Ovary (tissue), 9 donors: ENCODE measurements around the gene PRPF8. TPM values are rescaled to one million over a fixed set of nuclear protein-coding genes. Genes with fewer than 3 reads are reported as not detected.

Source experiments
- DNase-seq, 5 donors: peaks; one replicate each; pipeline ENCODE4 v3.0.0-alpha.2; 2019 to 2020
- H3K27ac ChIP-seq, 2 donors: fragments of 200-600 bp; one replicate each; pipeline versions ENCODE4 v1.5.1 to v1.8.0; 2019 to 2022
- H3K27me3 ChIP-seq: fragments of 200-600 bp; one replicate; pipeline ENCODE4 v1.8.0; 2022
- H3K36me3 ChIP-seq: fragments of 200-600 bp; sonication (generic); one replicate; pipeline ENCODE4 v1.5.1; 2019
- H3K4me1 ChIP-seq: one replicate; pipeline ENCODE4 v1.8.1; 2013; ENCODE audit warnings: mild to moderate bottlenecking, moderate library complexity; ENCODE audit not compliant: insufficient read depth
- H3K4me3 ChIP-seq: fragments of 200-600 bp; sonication (generic); one replicate; pipeline ENCODE4 v1.5.1; 2017
- H3K9me3 ChIP-seq, 2 donors: fragments of 200-600 bp in 1 of 2; sonication (generic) in 1 of 2; one replicate each; pipeline versions ENCODE4 v1.5.1 to v1.8.1; 2013 to 2019; ENCODE audit warnings: mild to moderate bottlenecking in 1 of 2, moderate library complexity in 1 of 2
- CTCF ChIP-seq, 3 donors: fragments of 450-650 bp in 2 of 3; fragments of 200-600 bp in 1 of 3; IDR thresholded peaks; one replicate each; pipeline versions ENCODE4 v1.5.1 to v1.8.0; 2016 to 2022; ENCODE audit warnings: antibody characterized with exemption in 3 of 3, mild to moderate bottlenecking in 1 of 3
- EP300 ChIP-seq: sonication (generic); formaldehyde crosslinking; IDR thresholded peaks from one replicate; pipeline ENCODE4 v1.6.1; 2017; ENCODE audit warnings: antibody characterized with exemption
- POLR2A ChIP-seq: fragments of 450-650 bp; IDR thresholded peaks from one replicate; pipeline ENCODE4 v1.6.1; 2017; ENCODE audit warnings: antibody characterized with exemption, mild to moderate bottlenecking, moderate library complexity
- WGBS, 3 donors: extraction: QIAGEN DNeasy Blood & Tissue Kit in 1 of 3; methylation state at CpG; one replicate each; pipeline versions ENCODE4 v1.1.5 to v1.1.7; 2013 to 2017; 5-methylcytosine and 5-hydroxymethylcytosine counted together
- intact Hi-C, 4 donors: fragments of 100-400 bp; cut with DNase I; formaldehyde crosslinking; loops; one replicate each; pipeline versions ENCODE4 v1.11.0 to v1.15.1; 2022 to 2023
- polyA plus RNA-seq, 2 donors: library from polyadenylated mRNA; stranded (reverse); fragments of 200-250 nt in 1 of 2; fragments of 350-450 nt in 1 of 2; fragmentation: Illumina TruSeq in 1 of 2; extraction: RNeasy Lipid Tissue Mini Kit (QIAGEN cat#74804) in 1 of 2; gene quantifications; one replicate each; pipeline ENCODE4 v1.2.3, GENCODE V29; 2013 to 2014
- total RNA-seq, 7 donors: library from RNA; depleted of rRNA in 2 of 7; stranded (reverse); fragments of >200 nt in 2 of 7; fragmentation: NEBNext Ultra II Directional in 3 of 7; extraction: Animal tissue kit (Norgen Biotek cat#: 25700) in 3 of 7; gene quantifications; one replicate each; pipeline versions ENCODE4 v1.1.0 to v1.2.4, GENCODE V29; 2016 to 2023
- donor health status: DM: no; HTN: no; CAD: no; lungs with moderate emphysema.
- donor health status: DM: no; HTN: no; CAD: no.
- donor health status: Bipolar disorder and iron deficiency.
- donor health status: DM: yes; HTN: yes; CAD: no.
- donor health status: DM: no; HTN: no; CAD: no.
- donor health status: DM: yes; HTN: yes; CAD: no.

Gene PRPF8
- total and polyA plus RNA-seq, 9 donors = 146 to 379 (median 276) TPM

DNA sequence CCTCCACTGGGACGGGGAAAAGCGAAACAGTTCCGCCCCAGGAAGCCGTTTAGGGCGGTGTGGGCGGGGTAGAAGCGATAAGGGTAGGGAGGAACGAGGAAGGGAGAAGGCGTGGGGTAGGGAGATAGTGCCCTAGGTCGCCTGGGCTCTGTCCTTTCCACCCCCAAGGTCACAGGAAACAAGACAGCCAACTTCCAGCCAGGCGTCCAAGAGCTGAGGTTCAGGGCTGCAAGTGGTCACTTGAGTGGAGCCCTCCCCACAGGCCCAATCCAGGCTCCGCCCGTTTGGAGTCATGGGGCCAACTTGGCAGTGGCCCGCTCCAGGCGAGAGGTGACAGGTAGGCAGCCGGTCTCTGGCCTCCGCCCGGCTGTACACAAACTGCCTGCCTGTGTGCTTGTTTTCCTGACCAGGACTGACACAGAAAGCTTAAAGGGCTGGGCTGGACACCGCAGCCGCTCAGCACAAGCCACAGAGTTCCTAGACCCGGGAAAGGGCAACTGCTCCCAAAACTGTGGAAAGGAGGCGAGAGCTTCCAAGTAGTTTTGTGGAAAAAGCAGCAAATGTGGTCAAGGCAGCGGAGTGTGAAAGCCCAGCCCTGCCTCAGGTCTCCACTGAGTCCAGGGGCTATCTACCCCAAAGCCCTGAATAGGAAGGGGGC is 34.7 kb downstream of the PRPF8 start, which contains the start of gene RILP:
Gene RILP (minus strand): TSS at position 23 of the 658 bp plus-strand sequence. CDS start 62 bp downstream, outside the sequence.
- intact Hi-C loops = loop anchor here (2.0 to 10.0 kb wide), 6 partner anchors 21 to 375 kb away; partner anchors contain the start of genes RTN4RL1 (in 1 of the 4) and SLC43A2 (in 1 of the 4)
- Histone ChIP-seq H3K4me1 (peaks cover 8% of the 10 kb centered on the region), H3K27me3 (no peaks in the 10 kb centered on the region), H3K9me3 (no peaks in the 10 kb centered on the region), H3K4me3 (peak within 1 kb of the TSS; percentile 83), H3K36me3 (no peaks in the 10 kb centered on the region), H3K27ac (peak within 1 kb of the TSS; percentile 69 to 95)
- 11 to 18% (median 12%) methylated on average over 22 to 23 of the region's 23 CpGs for WGBS, 3 donors
- DNase-seq = peak; percentile 75 to 81 (median 76)
- TF ChIP-seq POLR2A (no peak), EP300 (no peak), CTCF (IDR thresholded peaks at IDR 0.05) (no peak)

- Histone ChIP-seq H3K4me1 (peaks cover 8% of the 10 kb centered on the region), H3K27me3 (no peaks in the 10 kb centered on the region), H3K4me3 (peak overlapping the region; percentile 83), H3K27ac (peak overlapping the region; percentile 69 to 95), H3K36me3 (no peaks in the 10 kb centered on the region), H3K9me3 (no peaks in the 10 kb centered on the region)
- WGBS, 3 donors = 0 to 1% (median 0%) methylated on average over 12 to 92 of the region's 100 CpGs
- peak; percentile 92 to 97 (median 96) for DNase-seq
- TF ChIP-seq POLR2A = peak; percentile 41
- TF ChIP-seq CTCF (IDR thresholded peaks at IDR 0.05) = peak in 2 of 3 donors; percentile 19 to 80
- TF ChIP-seq EP300 = no peak
- intact Hi-C loops = loop anchor here in 3 of 4 donors (1.0 to 10.0 kb wide), 5 partner anchors 20 to 136 kb away; partner anchors contain the start of gene SLC43A2 (in 1 of the 3)
Measured at GRCh38 chr17:1648963-1649843, 35.5 kb downstream of the PRPF8 start.

GRCh38 chr17:1648173-1648962 is 36.3 kb downstream of the PRPF8 start:
- TF ChIP-seq EP300 = no peak
- TF ChIP-seq CTCF (IDR thresholded peaks at IDR 0.05) = peak in 2 of 3 donors; percentile 92 to 94
- H3K4me3 ChIP-seq = peak overlapping the region; percentile 54
- H3K9me3 ChIP-seq = no peaks in the 10 kb centered on the region
- WGBS, 3 donors = 4 to 8% (median 5%) methylated on average over 44 to 54 of the region's 54 CpGs
- DNase-seq = peak in 3 of 5 donors; percentile 48 to 64 (median 57)
- peak overlapping the region; percentile 23 to 74 for H3K27ac ChIP-seq
- no peaks in the 10 kb centered on the region for H3K36me3 ChIP-seq
- no peaks in the 10 kb centered on the region for H3K27me3 ChIP-seq
- peaks cover 12% of the 10 kb centered on the region for H3K4me1 ChIP-seq
- intact Hi-C loops = loop anchor here in 3 of 4 donors (1.0 to 10.0 kb wide), 5 partner anchors 20 to 136 kb away; partner anchors contain the start of gene SLC43A2 (in 1 of the 3)
